Spleen (tissue), 7 donors: ENCODE data around the gene RHBDD1.

ENCODE experiments used
- CTCF ChIP-seq, 11 experiments: fragments of 200-600 bp in 7 of 11; fragments of 450-650 bp in 4 of 11; sonication (generic) in 4 of 11; IDR thresholded peaks in 8 of 11; conservative IDR thresholded peaks in 3 of 11; 1 replicate in 7 of 11; 2 replicates in 4 of 11; pipeline versions ENCODE4 v1.4.0 to v1.8.0; 2016 to 2021; ENCODE audit warnings: antibody characterized with exemption in 11 of 11, inconsistent platforms in 4 of 11, mild to moderate bottlenecking in 1 of 11
- POLR2AphosphoS5 ChIP-seq, 3 donors: sonication (generic); formaldehyde crosslinking; IDR thresholded peaks; one replicate each; pipeline ENCODE4 v1.5.1; 2017; ENCODE audit warnings: antibody characterized with exemption in 3 of 3
- donor health status: DM: no; HTN: no; CAD: no; lungs with moderate emphysema.
- donor health status: DM: no; HTN: no; CAD: no.
- donor health status: DM: no; HTN: no; CAD: no.

GRCh38 chr2:226898897-226899296 lies 63.0 kb downstream of the RHBDD1 start:
- TF ChIP-seq POLR2AphosphoS5 (IDR thresholded peaks at IDR 0.05): no peak
- TF ChIP-seq CTCF (IDR thresholded peaks at IDR 0.05 in 8 of 11, conservative IDR thresholded peaks at IDR 0.05 in 3 of 11): no peak
